Nephron progenitor cell (in vitro differentiated cells): ENCODE data around the gene AGAP1.

Experiments used
- DNase-seq: peaks from one replicate; pipeline ENCODE4 v3.0.0; 2021
- H3K27ac Mint-ChIP-seq: 2 replicates; pipeline ENCODE4 v1.8.0; 2021; ENCODE audit warnings: mild to moderate bottlenecking, moderate library complexity, mixed read lengths
- H3K27me3 Mint-ChIP-seq: 2 replicates; pipeline ENCODE4 v1.8.0; 2021; ENCODE audit warnings: mild to moderate bottlenecking, low read depth, mixed read lengths; ENCODE audit not compliant: poor library complexity
- H3K36me3 Mint-ChIP-seq: 2 replicates; pipeline ENCODE4 v1.8.0; 2021; ENCODE audit warnings: low read depth, mixed read lengths
- H3K4me1 Mint-ChIP-seq: 2 replicates; pipeline ENCODE4 v1.8.0; 2021; ENCODE audit warnings: mixed read lengths
- H3K4me3 Mint-ChIP-seq: 2 replicates; pipeline ENCODE4 v1.8.0; 2021; ENCODE audit warnings: mild to moderate bottlenecking, moderate library complexity, mixed read lengths
- H3K9me3 Mint-ChIP-seq: 2 replicates; pipeline ENCODE4 v1.8.0; 2021; ENCODE audit warnings: mild to moderate bottlenecking, moderate library complexity, mixed read lengths
- TF ChIP-seq, protein P1 (sequence below): fragments of 200-600 bp; sonication (generic); IDR thresholded peaks from 2 replicates; pipeline ENCODE4 v1.5.0; 2021; ENCODE audit warnings: antibody characterized with exemption

The AGAP1 gene

DNA sequence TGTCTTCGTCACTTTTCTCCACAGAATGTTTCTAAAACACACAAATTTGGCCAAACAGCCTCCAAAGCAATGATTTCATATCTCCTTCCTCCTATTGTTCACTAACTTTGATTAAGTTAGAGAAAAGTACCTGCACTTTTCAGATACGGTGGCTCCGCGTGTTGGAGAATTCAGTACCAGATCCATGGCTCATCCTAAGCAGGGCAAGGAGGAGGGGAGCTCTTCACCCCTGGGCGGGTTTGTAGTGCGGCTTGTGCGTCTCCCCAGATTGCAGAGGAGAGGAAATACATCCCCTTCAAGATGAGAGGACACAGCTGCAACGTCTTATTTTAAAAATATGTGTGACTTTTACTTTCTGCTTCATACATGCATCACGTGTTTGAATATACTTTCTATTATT is 333.0 kb downstream of the AGAP1 start:
- Mint-ChIP-seq H3K27me3 (no peaks in the 10 kb centered on the region), H3K9me3 (no peaks in the 10 kb centered on the region), H3K4me1 (peaks cover 19% of the 10 kb centered on the region), H3K36me3 (peaks cover 34% of the 10 kb centered on the region), H3K27ac (peak overlapping the region; percentile 3), H3K4me3 (no peak overlapping the region)
- TF ChIP-seq, protein P1, sequence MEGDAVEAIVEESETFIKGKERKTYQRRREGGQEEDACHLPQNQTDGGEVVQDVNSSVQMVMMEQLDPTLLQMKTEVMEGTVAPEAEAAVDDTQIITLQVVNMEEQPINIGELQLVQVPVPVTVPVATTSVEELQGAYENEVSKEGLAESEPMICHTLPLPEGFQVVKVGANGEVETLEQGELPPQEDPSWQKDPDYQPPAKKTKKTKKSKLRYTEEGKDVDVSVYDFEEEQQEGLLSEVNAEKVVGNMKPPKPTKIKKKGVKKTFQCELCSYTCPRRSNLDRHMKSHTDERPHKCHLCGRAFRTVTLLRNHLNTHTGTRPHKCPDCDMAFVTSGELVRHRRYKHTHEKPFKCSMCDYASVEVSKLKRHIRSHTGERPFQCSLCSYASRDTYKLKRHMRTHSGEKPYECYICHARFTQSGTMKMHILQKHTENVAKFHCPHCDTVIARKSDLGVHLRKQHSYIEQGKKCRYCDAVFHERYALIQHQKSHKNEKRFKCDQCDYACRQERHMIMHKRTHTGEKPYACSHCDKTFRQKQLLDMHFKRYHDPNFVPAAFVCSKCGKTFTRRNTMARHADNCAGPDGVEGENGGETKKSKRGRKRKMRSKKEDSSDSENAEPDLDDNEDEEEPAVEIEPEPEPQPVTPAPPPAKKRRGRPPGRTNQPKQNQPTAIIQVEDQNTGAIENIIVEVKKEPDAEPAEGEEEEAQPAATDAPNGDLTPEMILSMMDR: no peak
- no peak for DNase-seq

- DNase-seq: peak; percentile 49
- H3K4me1 Mint-ChIP-seq: peaks cover 19% of the 10 kb centered on the region
- TF ChIP-seq, protein P1: no peak
- peak overlapping the region; percentile 3 for H3K27ac Mint-ChIP-seq
- no peaks in the 10 kb centered on the region for H3K9me3 Mint-ChIP-seq
- H3K36me3 Mint-ChIP-seq: peaks cover 32% of the 10 kb centered on the region
- H3K27me3 Mint-ChIP-seq: no peaks in the 10 kb centered on the region
- no peak overlapping the region for H3K4me3 Mint-ChIP-seq
Observed at GRCh38 chr2:235827585-235827992, 333.7 kb downstream of the AGAP1 start.

DNA sequence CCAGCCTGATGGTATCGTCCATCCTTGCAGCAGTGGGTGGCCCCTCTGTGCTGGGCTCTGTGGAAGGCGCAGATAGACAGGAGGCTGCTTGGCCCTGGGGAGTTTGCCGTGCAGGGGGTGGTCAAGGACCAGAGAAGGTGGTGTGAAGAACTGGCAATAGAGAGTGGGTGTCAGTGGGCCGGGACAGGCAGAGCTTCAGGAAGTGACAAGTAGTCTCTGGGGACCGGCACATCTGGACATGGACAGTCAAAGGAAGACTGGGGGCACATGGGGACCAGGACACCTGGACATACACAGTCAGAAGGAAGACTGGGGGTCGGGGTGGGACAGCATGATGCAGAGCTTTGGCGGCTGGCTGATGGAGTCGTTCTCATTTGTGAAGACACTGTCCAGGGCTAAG is 335.9 kb downstream of the AGAP1 start:
- Mint-ChIP-seq H3K36me3 (peaks cover 30% of the 10 kb centered on the region), H3K4me1 (peaks cover 26% of the 10 kb centered on the region), H3K9me3 (no peaks in the 10 kb centered on the region), H3K27me3 (no peaks in the 10 kb centered on the region), H3K4me3 (no peak overlapping the region), H3K27ac (no peak overlapping the region)
- TF ChIP-seq, protein P1: no peak
- no peak for DNase-seq

DNA sequence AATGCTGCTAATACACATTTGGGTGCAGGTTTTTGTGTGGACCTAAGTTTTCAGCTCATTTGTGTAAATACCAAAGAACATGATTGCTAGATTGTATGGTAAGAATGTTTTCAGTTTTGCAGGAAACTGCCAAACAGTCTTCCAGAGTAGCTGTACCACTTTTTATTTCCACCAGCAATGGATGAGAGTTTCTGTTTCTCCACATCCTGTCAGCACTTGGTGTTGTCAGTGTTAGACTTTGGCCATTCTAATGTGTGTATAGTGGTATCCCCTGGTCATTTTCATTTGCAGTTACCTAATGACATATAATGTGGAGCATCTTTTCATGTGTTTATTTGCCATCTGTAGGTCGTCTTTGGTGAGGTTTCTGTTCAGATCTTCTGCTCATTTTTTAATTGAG is 337.9 kb downstream of the AGAP1 start:
- H3K27ac Mint-ChIP-seq: no peak overlapping the region
- H3K36me3 Mint-ChIP-seq: peaks cover 26% of the 10 kb centered on the region
- no peak for DNase-seq
- peaks cover 45% of the 10 kb centered on the region for H3K4me1 Mint-ChIP-seq
- H3K9me3 Mint-ChIP-seq: no peaks in the 10 kb centered on the region
- TF ChIP-seq, protein P1: no peak
- no peaks in the 10 kb centered on the region for H3K27me3 Mint-ChIP-seq
- H3K4me3 Mint-ChIP-seq: no peak overlapping the region

DNA sequence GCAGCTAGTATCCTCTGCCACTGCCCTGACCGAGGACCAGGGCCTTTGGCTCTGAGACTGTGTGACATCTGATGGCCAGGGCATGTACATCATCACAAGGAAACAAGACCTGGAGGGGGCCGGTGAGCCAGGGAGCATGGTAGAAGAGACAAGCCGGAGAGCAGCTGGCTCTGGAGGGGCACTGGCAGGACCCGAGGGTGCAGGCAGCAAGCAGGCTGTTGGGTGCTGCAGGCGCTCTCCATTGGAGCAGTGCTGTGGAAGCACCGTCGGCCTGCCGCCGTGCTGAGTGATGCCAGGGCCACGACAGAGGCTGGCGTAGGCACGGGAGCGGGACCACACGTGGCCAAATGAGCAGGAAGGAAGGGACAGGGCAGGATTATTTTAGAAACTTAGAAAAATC is 339.1 kb downstream of the AGAP1 start:
- Mint-ChIP-seq H3K36me3 (peaks cover 24% of the 10 kb centered on the region), H3K27ac (no peak overlapping the region), H3K9me3 (no peaks in the 10 kb centered on the region), H3K27me3 (no peaks in the 10 kb centered on the region), H3K4me1 (peaks cover 41% of the 10 kb centered on the region), H3K4me3 (no peak overlapping the region)
- TF ChIP-seq, protein P1: no peak
- no peak for DNase-seq

DNA sequence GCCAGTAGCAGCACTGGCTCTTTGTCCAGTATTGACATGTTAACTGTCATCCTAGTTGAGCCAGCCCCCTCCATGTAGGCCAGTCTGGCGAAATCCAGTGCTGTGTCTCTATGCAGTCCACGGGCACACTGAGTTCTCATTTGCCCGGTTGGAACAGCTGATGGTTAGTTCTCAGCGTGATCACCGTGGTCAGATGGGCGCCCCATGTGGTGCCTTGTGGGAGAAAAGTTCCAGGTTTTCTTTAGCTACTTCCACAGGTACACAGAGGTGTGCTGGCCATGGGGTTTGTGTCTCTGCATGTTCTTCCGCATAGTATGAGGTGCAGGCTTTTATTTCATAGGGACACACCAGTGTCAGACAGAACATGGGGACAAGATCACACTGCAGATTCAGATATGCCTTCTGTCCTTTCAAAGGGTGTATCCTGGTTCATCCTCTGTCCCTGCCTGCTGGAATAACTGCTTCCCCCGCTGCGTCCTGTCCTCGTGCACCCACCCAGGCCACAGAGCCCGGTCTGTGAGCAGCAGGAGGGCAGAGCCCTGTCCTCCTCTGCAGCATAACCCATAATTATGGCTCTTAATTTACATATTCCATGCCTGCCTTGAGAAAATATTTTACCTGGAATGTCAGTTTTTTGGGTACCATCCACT is 340.3 kb downstream of the AGAP1 start:
- Mint-ChIP-seq H3K27ac (peak overlapping the region; percentile 86), H3K36me3 (peaks cover 24% of the 10 kb centered on the region), H3K27me3 (no peaks in the 10 kb centered on the region), H3K9me3 (no peaks in the 10 kb centered on the region), H3K4me1 (peaks cover 35% of the 10 kb centered on the region), H3K4me3 (no peak overlapping the region)
- DNase-seq: no peak
- TF ChIP-seq, protein P1: no peak
